Neural cell (in vitro differentiated cells): ENCODE results near the gene CADPS2.
"Not testable (repeated sequence)": the region's sequence is repeated elsewhere in the genome, so short reads cannot be mapped to it uniquely, and the experiment has no call there.

Experiments used
- REST ChIP-seq: IDR thresholded peaks from 2 replicates; pipeline ENCODE4 v1.6.1; 2012; ENCODE audit warnings: borderline replicate concordance
- SMC3 ChIP-seq: fragments of 450-650 bp; conservative IDR thresholded peaks from 2 replicates; pipeline ENCODE4 v1.6.1; 2014; ENCODE audit warnings: antibody characterized with exemption, mild to moderate bottlenecking, moderate library complexity; ENCODE audit not compliant: poor library complexity

- not testable (repeated sequence) for TF ChIP-seq REST, SMC3
Observed at GRCh38 chr7:122284608-122285007, 601.7 kb downstream of the CADPS2 start.
